ENCODE results near the gene ANXA2.
"Not testable (repeated sequence)": the region's sequence is repeated elsewhere in the genome, so short reads cannot be mapped to it uniquely, and the experiment has no call there.

Gene ANXA2

DNA sequence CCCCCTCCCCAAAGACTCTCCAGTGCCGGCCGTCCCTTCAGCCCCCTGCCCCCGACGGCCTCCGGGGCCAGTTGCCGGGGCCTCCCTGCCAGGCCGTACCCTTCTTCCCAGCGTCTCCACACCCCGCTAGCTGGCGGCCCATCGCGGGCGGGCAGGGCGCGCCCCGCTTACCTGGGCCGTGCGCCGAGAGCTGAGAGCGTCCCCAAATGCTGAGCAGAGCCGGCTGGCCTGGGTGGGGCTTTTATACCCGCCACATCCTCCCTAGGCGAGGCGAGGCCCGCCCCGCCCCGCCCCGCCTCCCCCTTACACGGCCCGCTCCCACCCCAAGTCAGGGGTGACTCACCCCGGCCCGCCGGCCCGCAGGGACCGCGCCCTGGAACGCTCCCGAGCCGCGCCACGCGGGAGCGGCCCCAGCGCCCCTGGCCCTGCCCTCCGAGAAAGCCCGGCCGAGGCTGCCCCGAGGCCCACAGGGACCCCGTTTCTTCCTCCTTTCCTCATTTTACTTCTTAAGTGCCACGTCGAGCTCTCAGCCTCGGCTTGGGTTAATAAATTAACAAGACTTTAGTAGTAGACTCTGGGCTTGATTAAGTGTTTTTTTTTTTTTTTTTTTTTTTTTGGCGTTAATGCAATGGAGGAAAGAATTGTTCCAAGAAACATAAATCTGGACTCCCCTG is at the start of gene ANXA2:
Gene ANXA2 (minus strand): TSS at position 215 of the 674 bp plus-strand sequence. CDS start 11,911 bp downstream, outside the sequence.
- DNase-seq, result peak; percentile 79

DNA sequence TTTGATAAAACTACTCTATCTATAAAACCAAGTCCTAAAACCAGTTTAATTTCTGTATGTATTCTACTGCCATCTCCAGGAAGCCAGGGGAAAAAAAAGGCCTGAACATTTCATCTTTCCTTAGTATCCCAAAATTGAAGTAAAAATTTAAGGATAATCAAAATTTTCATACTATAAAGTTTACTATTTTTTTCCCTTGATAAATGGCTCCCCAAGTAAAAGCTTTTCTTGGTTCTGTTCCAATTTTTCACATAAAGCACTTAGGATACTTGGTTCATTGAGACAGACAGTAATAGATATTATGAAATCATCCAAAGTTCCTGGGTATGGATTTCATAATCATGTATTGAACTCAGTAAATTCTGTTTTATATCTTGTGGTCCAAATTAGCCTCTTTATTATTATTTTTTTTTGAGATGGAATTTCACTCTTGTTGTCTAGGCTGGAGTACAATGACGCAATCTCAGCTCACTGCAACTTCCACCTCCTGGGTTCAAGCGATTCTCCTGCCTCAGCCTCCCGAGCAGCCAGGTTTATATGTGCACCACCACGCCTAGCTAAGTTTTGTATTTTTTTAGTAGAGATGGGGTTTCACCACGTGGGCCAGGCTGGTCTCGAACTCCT is 46.6 kb upstream of the ANXA2 start:
- no peak for DNase-seq

DNA sequence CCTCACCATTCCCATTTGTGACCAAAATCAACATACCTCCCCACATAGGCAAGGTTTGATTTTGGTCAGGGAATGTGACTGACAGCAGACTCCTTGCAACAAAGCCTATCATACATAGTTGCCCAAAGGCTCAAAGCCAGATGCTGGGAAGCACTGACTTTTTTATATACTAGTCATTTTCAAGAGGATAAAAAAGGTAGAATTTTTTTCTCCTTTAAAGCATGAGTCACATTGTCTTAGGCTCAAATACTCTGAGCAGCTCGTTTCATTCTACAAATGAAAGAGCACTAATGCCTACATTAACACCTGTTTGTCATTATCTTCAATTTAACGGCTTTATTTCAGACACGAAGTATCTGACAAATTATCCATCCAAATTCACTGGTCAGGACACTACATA is 45.0 kb upstream of the ANXA2 start:
- DNase-seq, result no peak

DNA sequence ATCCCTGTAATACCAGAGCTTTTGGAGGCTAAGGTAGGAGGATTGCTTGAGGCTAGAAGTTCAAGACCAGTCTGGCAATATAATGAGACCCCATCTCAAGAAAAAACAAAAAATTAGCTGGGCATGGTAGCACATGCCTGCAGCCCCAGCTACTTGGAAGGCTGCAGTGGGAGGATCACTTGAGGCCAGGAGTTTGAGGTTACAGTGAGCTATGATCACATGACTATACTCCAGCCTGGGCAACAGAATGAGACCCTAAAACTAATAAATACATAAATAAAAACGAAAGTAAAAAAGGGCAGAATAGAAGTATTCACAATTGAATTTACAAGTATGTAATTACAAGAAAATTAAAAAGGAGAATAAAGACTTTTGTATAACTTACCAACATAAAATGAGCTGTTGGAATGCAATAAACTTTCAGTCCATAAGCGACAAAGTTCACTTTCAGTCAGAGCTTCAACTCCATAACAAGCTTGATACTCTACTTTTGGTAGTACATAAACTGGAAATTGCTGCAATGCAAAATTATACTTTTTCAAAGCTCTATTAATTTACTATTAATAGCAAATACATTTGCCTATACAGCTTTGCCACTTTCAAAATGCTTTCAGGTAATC is 44.4 kb upstream of the ANXA2 start:
- no peak for DNase-seq

DNA sequence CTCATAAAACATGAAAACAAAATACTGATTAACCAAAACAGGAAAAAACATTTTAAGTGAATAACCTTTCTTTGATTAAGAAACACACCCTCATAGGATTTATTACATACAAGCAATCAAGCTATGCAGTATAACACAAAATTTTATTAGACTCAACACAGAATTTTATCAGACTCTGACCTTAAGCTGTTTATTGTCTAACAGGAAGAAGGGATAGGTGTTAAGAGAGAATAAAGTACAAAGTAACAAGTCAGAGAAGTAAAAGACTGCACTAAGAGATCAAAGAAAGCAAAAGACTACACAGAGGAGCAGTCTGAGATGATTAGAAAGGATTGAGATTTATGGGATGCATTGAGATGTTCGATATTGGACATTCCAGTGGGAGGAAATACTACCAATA is 43.5 kb upstream of the ANXA2 start:
- no peak for DNase-seq

DNA sequence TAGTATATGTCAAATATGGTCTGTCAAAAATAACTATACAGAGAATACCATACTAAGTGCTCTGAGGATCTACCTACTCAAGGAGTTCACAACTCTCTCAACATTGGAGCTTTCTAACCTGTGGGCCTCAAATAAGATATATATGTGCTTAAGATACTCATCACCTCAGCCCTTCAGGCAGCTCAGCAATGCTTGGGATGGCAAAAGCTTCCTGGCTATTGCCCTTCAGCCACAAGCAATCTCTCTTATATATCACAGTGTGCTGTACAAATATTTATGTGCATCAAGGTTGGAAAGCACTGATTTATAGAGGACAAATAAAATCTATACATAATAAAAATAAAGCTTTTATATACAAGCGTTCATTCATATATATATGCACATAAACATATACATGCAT is 40.9 kb upstream of the ANXA2 start:
- DNase-seq, result no peak

DNA sequence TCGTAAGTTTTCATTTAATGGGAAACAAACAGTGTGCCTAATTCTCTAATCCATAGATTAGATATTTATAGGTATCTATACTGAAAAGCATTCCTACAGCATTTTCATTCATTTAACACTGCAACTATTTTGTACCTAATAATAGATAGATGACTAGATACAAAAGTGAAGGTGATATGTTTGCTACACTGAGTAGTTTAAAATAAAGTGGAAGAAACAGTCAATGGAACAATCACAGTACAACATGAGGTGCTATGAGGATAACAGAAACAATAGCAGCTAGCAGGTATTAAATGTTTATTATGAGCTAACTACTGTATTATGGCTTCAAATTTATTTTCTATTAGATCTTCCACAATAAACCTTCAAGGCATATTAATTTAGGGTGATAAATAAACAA is 31.1 kb upstream of the ANXA2 start:
- DNase-seq, result no peak

DNA sequence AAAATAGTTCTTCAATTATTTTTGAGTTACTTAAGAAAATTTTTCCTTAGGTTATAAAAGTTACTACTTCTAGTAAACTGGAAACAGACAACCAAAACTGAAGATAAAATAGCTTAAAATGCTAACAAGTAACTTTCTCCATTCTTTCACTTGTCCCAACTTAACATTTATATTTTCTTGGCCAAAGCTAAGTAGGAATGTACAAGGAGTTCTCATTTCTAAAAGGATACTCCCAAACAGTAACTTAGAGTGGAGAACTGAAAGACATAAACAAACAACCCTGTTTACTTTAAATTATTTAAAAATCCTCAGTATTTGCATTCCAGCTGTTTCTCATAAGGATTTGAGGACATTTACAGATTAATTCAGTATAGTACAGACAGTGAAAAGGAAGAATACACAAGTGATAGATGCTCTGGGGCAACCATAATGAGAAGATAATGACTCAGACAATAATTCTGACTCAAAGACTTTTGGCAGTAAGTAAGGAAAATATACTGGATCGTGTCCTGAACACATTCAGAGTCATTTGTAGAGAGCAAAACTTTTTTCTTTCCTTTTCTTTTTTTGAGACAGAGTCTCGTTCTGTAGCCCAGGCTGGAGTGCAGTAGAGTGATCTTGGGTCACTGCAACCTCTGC is 29.2 kb upstream of the ANXA2 start:
- no peak for DNase-seq

DNA sequence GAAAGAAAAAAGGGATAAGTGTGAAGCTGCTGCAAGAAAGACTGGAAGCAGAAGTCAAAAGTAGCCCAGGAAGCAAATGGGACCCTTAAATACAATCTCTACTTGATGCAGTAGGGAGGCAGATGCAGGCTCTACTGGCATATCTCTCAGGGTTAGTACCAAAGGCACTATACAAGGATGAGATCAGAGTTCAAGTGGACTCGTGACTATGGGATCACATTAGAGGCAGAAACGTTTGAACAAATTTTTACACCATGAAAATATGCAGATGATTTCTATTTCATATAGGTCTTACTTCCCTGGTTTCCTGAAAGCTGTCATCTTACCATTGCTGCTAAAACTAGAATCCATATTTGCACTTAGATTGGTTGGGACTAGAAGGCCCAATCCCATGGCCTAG is 27.7 kb upstream of the ANXA2 start:
- DNase-seq, result no peak

DNA sequence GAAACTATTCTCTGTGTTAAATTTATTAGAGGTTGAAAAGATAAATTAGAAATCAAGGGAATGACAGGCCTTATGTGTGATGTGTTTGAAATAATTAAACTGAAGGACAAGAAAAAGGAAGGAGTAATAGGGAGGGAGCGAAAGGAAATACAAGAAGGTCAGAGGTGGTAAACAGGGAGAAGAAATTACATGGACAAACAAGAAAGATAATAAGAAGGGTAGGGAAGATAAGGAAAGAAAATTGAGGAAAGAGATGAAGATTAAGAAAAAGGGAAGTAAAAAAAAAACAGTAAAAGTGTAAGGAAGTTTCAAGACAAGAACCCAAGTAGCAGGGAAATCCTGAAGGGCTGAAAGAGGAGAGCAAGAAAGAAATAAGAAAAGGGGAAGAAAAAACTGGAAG is 26.2 kb upstream of the ANXA2 start:
- DNase-seq, result no peak

DNA sequence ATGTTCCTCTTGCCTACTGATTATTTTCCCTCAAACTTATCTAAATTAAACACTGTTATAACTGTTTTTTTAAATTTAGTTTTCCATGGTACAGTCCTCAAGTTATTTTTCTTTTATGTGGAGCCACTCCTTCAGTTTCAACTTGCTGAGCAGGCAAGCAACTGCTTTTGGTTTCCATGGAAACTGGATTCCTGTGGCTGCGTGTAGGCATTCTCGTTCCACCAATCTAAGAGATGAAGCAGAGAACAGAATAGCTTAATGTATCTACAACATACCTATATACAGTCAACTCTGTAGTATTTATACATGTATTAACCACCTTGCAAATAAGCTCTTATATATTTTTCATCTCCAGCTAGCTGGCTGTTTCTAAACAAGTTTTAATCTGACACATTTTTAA is 25.8 kb upstream of the ANXA2 start:
- no peak for DNase-seq

DNA sequence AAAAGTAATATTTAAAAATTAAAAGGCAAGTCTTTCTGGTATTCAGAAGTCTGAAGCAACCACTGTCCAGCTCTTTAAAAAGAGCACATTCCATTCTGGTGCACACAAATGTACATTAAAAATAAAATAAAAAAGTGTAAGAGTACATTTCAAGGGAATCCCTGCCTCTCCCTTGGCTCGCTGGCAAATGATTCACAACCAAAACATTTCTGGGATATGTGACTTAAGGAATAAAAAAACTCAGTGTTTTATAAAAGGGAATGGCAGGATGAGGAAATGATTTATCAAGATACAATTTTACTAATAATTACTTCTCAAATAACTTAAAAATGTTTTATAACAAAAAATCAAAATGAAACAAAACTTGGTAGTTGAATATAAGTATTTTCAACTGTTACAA is 23.8 kb upstream of the ANXA2 start:
- no peak for DNase-seq

DNA sequence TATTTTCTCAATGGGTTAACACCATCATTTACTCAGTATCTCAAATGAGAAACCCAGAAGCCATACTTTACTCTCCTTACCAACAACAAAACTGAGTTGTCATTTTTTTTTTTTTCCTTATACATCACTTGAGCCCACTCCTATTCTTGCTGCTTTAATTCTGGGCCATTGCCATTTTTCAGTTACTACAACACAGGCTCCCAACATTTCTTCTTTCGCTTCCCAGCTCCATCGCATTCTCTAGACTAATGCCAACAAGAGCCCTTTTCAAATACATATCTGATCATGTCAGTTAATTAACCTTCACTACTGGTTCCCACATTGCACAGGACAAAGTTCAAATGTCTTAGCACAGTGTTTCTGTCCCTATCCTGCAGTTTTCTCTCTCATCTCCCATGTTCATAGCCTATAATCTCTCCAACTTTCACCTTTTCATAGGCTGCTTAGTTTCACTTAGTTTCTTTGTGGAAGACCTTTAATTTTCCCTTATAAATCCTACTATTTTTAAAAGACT is 22.5 kb upstream of the ANXA2 start:
- no peak for DNase-seq

DNA sequence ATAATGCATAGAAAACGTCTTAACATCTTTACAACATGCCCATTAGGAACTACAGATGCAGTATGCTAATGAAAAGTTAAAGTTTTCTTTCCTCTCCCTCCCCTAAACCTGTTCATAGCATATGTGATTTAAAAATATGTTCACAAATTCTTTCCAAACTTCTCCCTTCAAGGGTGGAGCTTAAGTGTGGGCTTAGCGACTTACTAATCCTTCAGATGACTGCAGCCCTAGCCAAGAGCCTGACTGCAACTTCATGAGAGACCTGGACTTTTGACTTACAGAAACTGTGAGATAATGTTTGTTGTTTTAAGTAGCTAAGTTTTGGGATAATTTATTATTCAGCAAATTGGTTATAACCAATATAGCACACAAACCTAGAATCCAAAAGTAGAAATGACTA is 22.0 kb upstream of the ANXA2 start:
- DNase-seq, result no peak

DNA sequence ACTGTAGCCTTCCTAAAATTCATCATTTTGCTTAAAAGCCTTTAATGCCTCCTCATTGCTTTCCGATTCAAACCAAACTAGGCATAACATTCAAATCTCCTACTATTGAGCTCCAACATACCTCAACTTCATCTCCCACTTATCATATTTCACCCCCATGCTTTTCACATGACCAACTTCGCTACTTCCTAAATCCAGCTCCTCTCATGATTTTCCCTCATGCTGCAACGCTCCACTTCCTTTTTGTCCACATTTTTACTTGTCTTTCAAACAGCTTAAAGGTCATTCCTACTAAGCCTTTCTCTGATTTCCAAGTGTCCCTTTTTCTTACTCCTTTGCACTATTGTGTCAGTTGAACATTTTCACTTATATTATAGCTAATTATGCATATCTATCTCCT is 20.3 kb upstream of the ANXA2 start:
- no peak for DNase-seq

DNA sequence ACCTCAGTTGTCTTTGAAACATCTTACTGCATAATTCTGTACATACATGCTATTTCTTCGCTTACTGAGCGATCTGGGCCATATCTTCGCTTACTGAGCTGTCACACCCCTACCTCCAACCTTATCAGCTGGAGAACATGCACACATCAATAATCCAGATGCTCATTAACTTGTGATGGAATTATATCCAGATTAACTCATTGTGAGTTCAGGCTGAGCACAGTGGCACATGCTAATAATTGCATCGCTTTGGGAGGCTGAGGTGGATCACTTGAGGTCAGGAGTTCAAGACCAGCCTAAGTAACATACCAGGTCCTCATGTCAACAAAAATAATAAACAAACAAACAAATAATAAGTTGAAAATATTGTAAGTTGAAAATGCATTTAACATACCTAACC is 19.3 kb upstream of the ANXA2 start:
- DNase-seq, result no peak

DNA sequence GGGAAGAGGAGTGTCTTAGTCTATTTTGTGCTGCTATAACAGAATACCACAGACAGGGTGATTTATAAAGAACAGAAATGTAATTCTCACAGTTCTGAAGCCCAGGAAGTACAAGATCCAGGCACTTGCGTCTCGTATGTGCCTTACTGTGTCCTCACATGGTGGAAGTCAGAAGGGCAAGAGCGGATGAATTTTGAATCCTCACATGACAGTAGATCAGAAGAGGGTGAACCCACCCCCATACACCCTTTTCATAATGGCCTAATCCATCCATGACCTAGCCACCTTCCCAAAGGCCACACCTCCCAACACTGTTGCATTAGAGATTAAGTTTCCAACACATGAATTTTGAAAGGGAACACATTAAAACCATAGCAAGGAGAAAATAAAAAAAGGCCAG is 18.7 kb upstream of the ANXA2 start:
- no peak for DNase-seq

DNA sequence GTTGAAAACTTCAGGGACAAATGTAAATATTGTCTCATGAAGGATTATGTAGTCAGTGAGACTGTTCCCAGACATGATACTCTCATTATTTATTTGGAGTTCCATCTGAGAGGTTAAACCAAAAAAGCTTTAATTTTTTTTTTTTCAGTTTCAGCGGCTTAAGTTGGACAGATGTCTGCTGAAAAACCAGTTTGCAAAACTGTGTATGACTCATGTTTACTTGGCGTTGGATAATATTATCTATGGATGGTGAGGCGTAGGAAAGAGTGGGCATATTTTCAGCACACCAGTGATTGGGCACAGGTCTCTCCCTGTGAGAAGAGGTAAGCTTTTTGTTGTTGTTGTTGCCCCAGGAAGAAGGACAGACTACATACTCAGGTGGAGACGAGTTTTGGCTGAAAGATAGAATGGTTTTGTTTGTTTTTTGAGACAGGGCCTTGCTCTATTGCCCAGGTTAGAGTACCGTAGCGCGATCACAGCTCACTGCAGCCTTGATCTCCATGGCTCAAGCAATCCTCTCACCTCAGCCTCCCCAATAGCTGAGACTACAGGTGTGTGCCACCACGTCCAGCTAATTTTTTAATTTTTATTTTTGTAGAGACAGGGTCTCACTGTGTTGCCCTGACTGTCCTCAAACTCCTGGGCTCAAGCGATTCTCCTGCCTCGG is 16.4 kb upstream of the ANXA2 start:
- no peak for DNase-seq

DNA sequence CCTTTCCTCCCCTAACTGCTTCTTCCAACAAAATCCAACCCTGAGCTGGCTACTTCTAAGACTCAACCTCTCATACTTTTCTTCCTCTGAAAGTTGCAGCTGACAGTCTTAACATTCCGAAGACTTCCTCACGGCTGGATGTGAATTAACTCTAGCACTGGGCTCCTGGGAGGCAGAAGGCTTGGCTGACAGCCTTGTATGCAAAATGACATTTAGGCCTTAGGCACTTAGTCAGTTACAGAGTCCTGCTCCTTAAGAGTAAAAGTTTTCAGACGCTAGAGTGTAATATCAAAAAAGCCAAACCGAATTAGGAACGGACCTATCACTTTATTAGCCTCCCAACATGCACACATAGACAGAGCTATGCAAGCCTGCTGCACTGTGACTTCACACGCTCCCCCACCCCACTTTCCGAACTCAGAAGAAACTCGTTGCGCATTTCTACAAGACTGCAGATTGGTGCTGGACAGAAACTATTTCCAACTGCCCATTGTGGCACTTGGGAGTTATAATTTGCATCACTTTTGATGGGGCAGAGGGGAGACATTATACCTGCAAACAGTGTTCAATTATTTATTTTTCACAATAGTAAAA is 15.5 kb upstream of the ANXA2 start:
- no peak for DNase-seq

DNA sequence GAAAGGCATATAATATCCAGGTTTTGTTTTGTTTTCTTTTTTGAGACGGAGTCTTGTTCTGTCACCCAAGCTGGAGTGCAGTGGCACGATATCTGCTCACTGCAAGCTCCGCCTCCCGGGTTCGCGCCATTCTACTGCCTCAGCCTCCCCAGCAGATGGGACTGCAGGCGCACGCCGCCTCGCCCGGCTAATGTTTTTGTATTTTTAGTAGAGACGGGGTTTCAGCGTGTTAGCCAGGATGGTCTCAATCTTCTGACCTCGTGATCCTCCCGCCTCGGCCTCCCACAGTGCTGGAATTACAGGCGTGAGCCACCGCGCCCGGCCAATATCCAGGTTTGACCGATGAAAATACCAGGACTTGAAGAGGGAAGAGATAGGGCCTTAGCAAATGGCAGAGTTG is 15.0 kb upstream of the ANXA2 start:
- not testable (repeated sequence) for DNase-seq

DNA sequence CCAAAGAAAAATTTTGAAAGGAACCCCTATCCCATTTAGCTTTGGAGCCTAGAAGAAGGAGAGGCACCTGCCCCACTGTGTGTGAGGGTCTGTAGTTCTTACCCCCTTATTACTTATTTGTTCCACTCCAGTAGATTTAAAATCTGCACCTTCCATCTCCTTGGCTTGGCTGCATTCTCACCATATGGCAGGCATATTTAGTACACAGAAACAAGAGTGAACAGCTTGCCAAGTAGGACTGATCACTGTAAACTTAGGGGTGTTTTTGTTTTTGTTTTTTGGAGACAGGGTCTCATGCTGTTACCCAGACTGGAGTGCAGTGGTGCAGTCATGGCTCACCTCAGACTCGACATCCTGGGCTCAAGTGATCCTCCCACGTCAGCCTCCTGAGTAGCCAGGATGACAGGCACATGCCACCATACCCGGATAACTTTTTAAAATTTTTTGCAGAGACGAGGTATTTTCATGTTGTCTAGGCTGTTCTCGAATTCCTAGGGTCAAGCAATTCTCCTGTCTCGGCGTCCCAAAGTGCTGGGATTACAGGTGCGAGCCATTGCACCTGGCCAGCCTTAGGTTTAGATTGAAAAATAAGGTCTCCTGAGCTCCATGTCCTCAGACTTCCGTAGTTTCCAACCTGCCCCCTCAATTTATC is 14.1 kb upstream of the ANXA2 start:
- no peak for DNase-seq

DNA sequence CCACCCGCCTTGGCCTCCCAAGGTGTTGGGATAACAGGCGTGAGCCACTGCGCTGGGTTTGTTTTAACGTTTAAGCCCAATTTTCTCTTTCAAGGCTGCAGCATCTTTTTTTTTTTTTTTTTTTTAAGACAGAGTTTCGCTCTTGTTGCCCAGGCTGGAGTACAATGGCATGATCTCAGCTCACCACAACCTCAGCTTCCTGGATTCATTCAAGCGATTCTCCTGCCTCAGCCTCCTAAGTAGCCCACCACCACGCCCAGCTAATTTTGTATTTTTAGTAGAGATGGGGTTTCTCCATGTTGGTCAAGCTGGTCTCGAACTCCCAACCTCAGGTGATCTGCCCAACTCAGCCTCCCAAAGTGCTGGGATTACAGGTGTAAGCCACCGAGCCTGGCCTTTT is 12.6 kb upstream of the ANXA2 start:
- DNase-seq, result not testable (repeated sequence)
